Activated T-helper 9 cell treated with anti-CD3 and anti-CD28 coated beads, Interleukin-2, amount 50 U/mL, for 16 hours (primary cell): ENCODE data around the gene RAB5A.
"Not testable (repeated sequence)": the region's sequence is repeated elsewhere in the genome, so short reads cannot be mapped to it uniquely, and the experiment has no call there.

Source experiments
- DNase-seq: peaks from one replicate; pipeline ENCODE4 v3.0.0-alpha.2; 2020; ENCODE audit warnings: low read depth

Gene RAB5A

DNA sequence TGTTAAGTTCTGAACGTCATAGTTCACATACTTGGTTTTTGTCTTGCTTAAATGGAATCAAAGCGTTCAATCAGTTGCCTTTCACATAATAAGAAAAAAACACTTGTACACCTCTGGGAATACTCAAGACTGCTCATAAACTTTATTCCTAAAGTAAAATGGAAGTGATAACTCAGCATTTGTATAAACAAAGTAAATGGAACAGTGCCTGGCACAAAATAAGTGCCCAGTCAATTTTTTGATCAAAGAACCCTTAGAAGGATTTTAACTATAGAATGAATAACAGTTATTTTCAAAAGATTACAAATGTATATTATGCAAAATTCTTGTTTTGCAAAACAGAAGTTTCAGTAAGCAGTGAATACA is 1.3 kb downstream of the RAB5A start:
- no peak for DNase-seq

- DNase-seq = no peak
Measured at GRCh38 chr3:19950316-19950715, 3.4 kb downstream of the RAB5A start.

- DNase-seq = no peak
Measured at GRCh38 chr3:19954676-19955075, 7.8 kb downstream of the RAB5A start.

DNA sequence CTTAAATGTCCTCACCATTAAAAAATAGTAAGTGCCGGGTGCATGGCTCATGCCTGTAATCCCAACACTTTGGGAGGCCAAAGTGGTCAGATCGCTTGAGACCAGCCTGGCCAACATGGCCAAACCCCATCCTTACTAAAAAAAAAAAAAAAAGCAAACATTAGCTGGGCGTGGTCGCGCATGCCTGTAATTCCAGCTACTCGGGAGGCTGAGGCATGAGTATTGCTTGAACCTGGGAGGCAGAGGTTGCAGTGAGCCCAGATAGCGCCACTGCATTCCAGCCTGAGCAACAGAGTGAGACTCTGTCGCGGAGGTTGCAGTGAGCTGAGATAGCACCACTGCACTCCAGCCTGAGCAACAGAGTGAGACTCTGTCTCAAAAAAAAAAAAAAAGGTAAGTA is 10.5 kb downstream of the RAB5A start:
- DNase-seq = not testable (repeated sequence)

DNA sequence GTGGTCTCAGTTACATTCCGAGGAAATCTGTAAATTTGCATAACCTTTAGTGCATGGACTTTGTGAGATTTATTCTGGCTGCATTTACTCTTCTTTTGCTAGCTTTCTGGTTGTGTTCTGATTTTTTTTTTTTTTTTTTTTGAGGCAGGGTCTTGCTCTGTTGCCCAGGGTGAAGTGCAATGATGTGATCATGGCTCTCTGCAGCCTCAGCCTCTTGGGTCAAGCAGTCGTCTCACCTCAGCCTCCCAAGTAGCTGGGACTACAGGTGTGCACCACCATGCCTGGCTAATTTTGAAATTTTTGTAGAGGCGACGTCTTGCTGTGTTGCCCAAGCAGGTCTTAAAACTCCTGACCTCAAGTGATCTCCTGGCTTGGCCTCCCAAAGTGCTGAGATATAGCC is 12.6 kb downstream of the RAB5A start:
- DNase-seq = no peak

DNA sequence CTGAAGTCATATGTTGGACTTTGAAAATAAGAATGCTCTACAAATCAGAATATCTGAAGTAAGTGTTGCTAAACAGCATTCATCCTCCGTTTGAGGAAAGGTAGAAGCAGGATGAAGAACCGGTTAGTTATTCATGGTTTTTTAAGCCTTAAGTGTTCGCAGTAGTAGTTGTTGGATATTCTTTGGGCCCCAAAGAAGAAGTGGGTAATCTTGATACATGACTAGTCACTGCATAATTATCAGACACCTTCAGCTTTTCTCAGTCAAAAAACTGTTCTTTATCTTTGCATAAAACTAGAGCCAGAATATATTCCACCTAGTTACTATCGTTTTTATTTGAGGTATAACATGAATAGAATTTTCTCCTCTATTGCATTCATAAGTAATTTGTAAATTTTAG is 13.8 kb downstream of the RAB5A start:
- DNase-seq = no peak

DNA sequence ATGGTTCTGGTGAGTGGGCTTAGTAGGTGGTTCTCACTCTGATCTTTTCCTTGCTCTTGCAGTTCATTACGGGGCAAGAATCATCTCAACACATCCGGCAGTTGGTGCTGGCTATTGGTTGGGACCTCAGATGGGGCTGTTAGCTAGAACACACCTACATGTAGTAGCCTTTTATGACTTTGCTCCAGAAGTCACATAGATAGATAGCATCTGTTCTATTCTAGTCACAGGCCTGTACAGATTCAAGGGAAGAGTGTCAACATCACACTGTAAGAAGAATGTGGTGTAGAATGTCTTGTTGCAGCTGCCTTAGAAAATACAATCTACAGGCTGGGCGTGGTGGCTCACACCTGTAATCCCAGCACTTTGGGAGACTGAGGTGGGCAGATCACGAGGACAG is 15.1 kb downstream of the RAB5A start:
- no peak for DNase-seq

DNA sequence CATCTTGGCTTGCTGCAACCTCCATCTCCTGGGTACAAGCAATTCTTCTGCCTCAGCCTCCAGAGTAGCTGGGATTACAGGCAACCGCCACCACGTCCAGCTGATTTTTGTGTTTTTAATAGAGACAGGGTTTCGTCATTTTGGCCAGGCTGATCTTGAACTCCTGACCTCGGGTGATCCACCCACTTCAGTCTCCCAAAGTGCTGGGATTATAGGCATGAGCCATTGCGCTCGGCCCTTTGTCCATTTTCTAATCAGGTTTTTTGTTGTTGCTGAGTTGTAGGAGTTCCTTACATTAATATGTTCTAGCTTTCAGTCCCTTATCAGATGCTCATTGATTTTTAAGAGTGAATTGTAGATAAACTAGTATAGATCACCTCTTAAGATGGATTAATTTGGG is 20.3 kb downstream of the RAB5A start:
- DNase-seq = no peak

DNA sequence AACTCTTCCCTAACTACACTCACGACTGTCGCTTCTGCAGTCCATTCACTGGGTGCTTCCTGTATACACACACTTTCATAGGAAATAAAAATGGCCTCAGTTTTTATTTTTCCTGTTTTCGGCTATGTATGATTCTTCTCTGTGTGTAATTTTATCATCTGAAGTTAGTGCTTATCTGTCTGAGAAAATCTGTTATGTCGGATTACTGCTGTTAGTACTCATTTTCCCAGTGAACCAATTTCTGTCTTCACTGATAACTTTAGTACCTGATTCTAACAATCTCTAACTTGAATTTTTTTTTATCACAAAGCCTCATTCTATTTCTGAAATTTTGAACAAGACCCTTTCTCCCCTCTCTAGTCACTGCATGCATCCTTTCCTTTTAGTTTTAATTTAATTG is 20.9 kb downstream of the RAB5A start:
- DNase-seq = no peak

DNA sequence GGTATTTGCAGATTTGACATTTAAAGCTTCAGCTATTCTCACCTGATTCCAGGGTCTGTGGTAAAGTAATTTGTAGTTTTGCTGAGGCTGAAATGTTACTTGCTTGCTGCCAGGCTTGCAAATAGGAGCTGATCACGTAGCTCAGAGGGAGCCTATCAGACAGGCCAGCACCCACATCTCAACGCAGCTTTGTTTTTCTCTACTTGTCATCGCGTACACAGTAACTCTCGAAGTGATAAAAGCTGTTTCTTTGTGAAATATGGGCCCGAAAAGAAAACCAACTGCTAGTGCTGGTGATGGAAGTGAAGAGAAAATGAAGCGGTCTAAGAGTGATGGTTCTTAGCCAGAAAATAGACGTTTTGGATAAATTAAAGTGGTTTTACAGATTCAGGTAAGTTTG is 23.4 kb downstream of the RAB5A start:
- no peak for DNase-seq

DNA sequence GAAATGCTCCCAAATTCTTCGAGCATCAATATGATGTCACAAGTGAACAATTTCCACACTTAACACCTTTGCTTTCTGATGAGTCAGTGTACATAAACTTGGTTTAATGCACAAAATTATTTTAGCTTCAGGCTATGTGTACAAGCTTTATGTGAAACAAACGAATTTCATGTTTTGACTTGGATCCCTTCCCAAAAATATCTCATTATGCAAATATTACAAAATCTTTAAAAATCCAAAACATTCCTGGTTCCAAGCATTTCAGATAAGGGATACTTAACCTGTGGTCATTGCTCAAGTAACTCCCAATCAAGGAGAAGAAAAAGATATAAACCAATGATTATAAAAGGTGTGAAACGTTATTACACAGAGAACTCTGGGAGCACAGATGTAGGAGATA is 25.2 kb downstream of the RAB5A start:
- no peak for DNase-seq

DNA sequence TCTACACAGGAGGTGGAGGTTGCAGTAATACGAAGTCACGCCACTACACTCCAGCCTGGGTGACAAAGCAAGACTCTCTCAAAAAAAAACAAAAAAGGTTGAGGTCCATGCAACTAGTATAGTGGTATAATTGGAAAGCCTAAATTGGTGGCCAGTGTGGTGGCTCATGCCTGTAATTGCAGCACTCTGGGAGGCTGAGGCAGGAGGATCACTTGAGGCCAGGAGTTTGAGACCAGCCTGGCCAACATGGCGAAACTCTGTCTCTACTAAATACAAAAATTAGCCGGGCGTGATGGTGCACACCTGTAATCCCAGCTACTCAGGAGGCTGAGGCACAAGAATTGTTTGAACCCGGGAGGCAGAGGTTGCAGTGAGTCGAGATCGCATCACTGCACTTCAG is 42.0 kb downstream of the RAB5A start:
- not testable (repeated sequence) for DNase-seq

DNA sequence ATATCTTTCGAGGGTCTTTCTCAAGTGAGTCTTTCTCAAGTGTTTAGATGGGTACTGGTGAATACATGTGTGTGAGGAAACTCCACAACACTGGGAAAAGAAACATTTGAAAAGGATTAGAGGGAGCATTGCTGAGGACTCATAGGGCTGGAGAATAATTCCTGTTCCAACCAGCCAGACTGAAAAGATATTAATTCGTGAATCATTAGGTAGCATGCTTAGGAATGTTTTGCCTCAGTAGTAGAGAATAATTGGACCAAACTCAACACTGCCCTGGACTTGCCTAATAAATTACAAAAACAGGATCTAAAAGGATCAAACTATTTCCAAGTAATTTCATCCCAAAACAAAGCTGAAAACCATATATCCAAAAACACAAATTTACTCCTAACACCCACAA is 47.9 kb downstream of the RAB5A start:
- no peak for DNase-seq

GRCh38 chr3:19997502-19997901 is 50.6 kb downstream of the RAB5A start:
- DNase-seq = no peak

DNA sequence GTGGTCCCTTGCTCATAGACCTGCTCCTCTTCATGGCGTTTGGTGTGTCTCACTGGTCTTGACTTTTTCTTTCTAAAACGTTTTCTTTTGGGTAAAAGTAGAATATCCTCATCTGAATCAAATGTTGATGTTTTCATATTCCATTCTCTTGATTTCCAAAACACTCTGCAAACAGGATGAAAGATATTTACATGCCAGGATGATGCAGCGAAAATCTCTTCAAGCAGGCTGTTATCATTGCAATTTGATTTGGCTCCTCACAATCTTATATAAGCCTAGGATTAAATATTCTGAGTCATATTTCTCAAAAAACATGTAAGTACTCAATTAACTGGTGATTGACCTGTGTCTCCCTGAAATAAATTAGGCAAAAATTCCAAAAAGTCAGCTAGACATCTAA is 55.0 kb downstream of the RAB5A start:
- DNase-seq = no peak

DNA sequence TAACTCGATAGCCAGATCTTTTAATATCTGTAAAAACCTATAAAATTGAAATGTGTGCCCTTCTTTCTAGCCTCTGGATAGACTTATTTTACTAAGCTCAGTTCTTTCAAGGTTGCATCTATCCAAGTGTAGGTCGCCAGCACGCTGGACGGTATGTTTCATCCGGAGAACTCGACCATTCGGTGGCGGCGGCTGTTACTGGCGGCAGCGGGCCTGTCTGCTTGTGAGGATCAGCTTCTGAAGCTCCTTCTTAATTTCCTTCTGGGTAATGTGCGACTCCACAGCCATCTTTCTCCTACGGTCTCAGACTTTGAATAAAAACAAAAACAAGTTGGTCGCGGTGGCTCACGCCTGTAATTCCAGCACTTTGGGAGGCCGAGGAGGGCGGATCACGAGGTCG is 61.1 kb downstream of the RAB5A start:
- no peak for DNase-seq

DNA sequence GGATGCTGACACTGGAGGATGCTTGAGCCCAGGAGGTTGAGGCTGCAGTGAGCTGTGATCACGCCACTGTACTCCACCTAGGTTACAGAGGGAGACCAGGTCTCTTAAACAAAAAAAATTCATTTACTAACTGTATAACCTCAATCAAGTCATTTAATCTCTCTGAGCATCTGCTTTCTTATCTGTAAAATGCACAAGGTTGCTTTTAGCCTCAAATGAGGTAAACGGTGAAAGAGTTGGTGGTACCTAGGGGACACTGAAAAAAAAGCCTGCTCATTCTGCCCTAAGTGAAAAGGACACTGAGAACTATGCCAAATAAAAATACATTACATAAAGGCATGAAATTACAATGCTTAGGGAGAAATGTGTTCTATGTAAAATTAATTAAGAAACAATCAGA is 61.7 kb downstream of the RAB5A start:
- DNase-seq = no peak

GRCh38 chr3:20012164-20012563 is 65.3 kb downstream of the RAB5A start, which contains the start of gene PP2D1:
TSS of gene PP2D1 (minus strand) at chr3:20012264. CDS start at chr3:20012072, 192 bp downstream.
- DNase-seq = no peak

- DNase-seq = no peak
Measured at GRCh38 chr3:20013396-20013795, 66.5 kb downstream of the RAB5A start.

- DNase-seq = no peak
Measured at GRCh38 chr3:20015525-20015924, 68.6 kb downstream of the RAB5A start.

- not testable (repeated sequence) for DNase-seq
Measured at GRCh38 chr3:20016076-20016475, 69.2 kb downstream of the RAB5A start.

GRCh38 chr3:20022954-20023622 is 76.2 kb downstream of the RAB5A start:
- no peak for DNase-seq

- DNase-seq = no peak
Measured at GRCh38 chr3:20023623-20024405, 76.9 kb downstream of the RAB5A start.

DNA sequence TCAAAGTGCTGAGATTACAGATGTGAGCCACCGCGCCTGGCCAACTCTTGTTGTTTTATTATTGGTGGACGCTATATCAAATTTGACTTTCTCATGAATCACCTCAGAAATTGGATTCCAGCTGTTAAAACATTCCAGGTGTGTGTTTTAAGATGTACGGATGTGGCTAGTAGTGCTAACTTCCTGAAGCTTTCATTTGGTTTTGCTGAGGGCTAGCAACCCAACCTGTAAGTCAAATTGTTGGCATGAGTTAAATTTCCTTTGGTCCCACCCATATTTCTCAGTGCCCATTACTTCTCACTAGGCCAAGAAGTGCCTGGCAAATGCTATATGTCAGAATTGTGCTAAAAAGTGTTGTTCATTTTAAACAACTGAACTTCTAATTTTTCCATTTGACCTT is 80.2 kb downstream of the RAB5A start:
- no peak for DNase-seq
